IMR-90 (cell line): Measurements from ENCODE around the gene CWC15. TPM values are rescaled to one million over a fixed set of nuclear protein-coding genes. Genes with fewer than 3 reads are reported as not detected.

Experiments
- ATAC-seq: fragments of 200-7000 bp; cut with Tn5 transposase; 2 replicates; pipeline ENCODE4 v1.9.1; 2020; ENCODE audit warnings: low read depth, mild to moderate bottlenecking, moderate library complexity
- BruUV-seq: library from RNA; stranded (reverse); fragments of 400-500 nt; replicated peaks from 2 replicates; lab custom pipeline; 2021; lab: Mats Ljungman, UMichigan
- CTCF ChIA-PET: fragments of 300-600 bp; formaldehyde crosslinking; extraction: SDS; loops from one replicate; lab custom pipeline; 2021; ENCODE audit warnings: antibody characterized with exemption; lab: Yijun Ruan, JAX
- POLR2A ChIA-PET: fragments of 300-600 bp; sonication (Branson Sonifier 250); formaldehyde crosslinking; loops from one replicate; lab custom pipeline; 2022; ENCODE audit warnings: antibody characterized with exemption; ENCODE audit not compliant: unreplicated experiment; lab: Charles Lee
- DNase-seq: peaks from one replicate; pipeline ENCODE4 v3.0.0; 2013
- H2AFZ ChIP-seq: replicated peaks from 2 replicates; pipeline ENCODE3; 2013; ENCODE audit warnings: low read length, mild to moderate bottlenecking; ENCODE audit not compliant: poor library complexity
- H2AK5ac ChIP-seq: 2 replicates; pipeline ENCODE4 v1.6.1; 2013; ENCODE audit warnings: low read depth, low read length, inconsistent platforms
- H2AK9ac ChIP-seq: replicated peaks from 2 replicates; pipeline ENCODE3; 2013; ENCODE audit warnings: mild to moderate bottlenecking, low read depth, low read length, moderate library complexity; ENCODE audit not compliant: poor library complexity
- H2BK120ac ChIP-seq: 2 replicates; pipeline ENCODE4 v1.6.1; 2013; ENCODE audit warnings: low read depth, low read length, inconsistent platforms
- H2BK15ac ChIP-seq: 3 replicates; pipeline ENCODE4 v1.6.1; 2013; ENCODE audit warnings: low read depth, low read length, inconsistent platforms
- H2BK20ac ChIP-seq: 2 replicates; pipeline ENCODE4 v1.6.1; 2013; ENCODE audit warnings: low read depth, mild to moderate bottlenecking, inconsistent platforms, low read length, moderate library complexity
- H2BK5ac ChIP-seq: 2 replicates; pipeline ENCODE4 v1.6.1; 2013; ENCODE audit warnings: mild to moderate bottlenecking, low read depth, low read length, inconsistent platforms; ENCODE audit not compliant: poor library complexity, severe bottlenecking
- H3K14ac ChIP-seq: replicated peaks from 2 replicates; pipeline ENCODE4 v1.6.1; 2013; ENCODE audit warnings: low read depth, low read length, inconsistent platforms
- H3K18ac ChIP-seq: 2 replicates; pipeline ENCODE4 v1.6.1; 2013; ENCODE audit warnings: low read depth, low read length, control low read depth
- H3K23ac ChIP-seq: 2 replicates; pipeline ENCODE4 v1.6.1; 2013; ENCODE audit warnings: low read depth, low read length, inconsistent platforms
- H3K27ac ChIP-seq: 2 replicates; pipeline ENCODE4 v1.5.1; 2013; ENCODE audit warnings: mild to moderate bottlenecking, control low read depth, low read length; ENCODE audit not compliant: insufficient read depth
- H3K27me3 ChIP-seq: 2 replicates; pipeline ENCODE4 v1.6.1; 2013; ENCODE audit warnings: low read length; ENCODE audit not compliant: control insufficient read depth, insufficient read depth
- H3K36me3 ChIP-seq: 2 replicates; pipeline ENCODE4 v1.6.1; 2013; ENCODE audit warnings: low read length, mixed read lengths; ENCODE audit not compliant: control insufficient read depth, insufficient read depth
- H3K4ac ChIP-seq: 2 replicates; pipeline ENCODE4 v1.6.1; 2013; ENCODE audit warnings: low read depth, low read length, inconsistent platforms
- H3K4me1 ChIP-seq: 2 replicates; pipeline ENCODE4 v1.6.1; 2013; ENCODE audit warnings: low read length, mixed read lengths; ENCODE audit not compliant: control insufficient read depth, insufficient read depth
- H3K4me2 ChIP-seq: 2 replicates; pipeline ENCODE4 v1.6.1; 2013; ENCODE audit warnings: low read depth, mild to moderate bottlenecking, control low read depth, low read length, moderate library complexity
- H3K4me3 ChIP-seq: 2 replicates; pipeline ENCODE4 v1.5.1; 2013; ENCODE audit warnings: low read depth, mild to moderate bottlenecking, control low read depth, low read length, moderate library complexity; ENCODE audit not compliant: insufficient read depth
- H3K56ac ChIP-seq: 2 replicates; pipeline ENCODE4 v1.6.1; 2013; ENCODE audit warnings: low read length, inconsistent platforms; ENCODE audit not compliant: insufficient read depth; ENCODE audit errors: extremely low read depth
- H3K79me1 ChIP-seq, 2 experiments: 2 replicates each; pipeline ENCODE4 v1.6.1; 2013; ENCODE audit warnings: low read length in 2 of 2, inconsistent platforms in 1 of 2, low read depth in 1 of 2
- H3K9ac ChIP-seq: 2 replicates; pipeline ENCODE4 v1.6.1; 2013; ENCODE audit warnings: low read depth, low read length, control low read depth
- H3K9me1 ChIP-seq: 2 replicates; pipeline ENCODE4 v1.6.1; 2013; ENCODE audit warnings: low read length, inconsistent platforms; ENCODE audit not compliant: insufficient read depth
- H3K9me3 ChIP-seq: 2 replicates; pipeline ENCODE4 v1.6.1; 2013; ENCODE audit warnings: low read length; ENCODE audit not compliant: control insufficient read depth, insufficient read depth
- H4K20me1 ChIP-seq: 2 replicates; pipeline ENCODE4 v1.6.1; 2013; ENCODE audit warnings: low read length, inconsistent platforms; ENCODE audit not compliant: insufficient read depth
- H4K5ac ChIP-seq: 2 replicates; pipeline ENCODE4 v1.6.1; 2013; ENCODE audit warnings: mild to moderate bottlenecking, low read depth, low read length, control low read depth
- H4K8ac ChIP-seq, 2 experiments: 2 replicates each; pipeline ENCODE4 v1.6.1; 2013; ENCODE audit warnings: low read depth in 2 of 2, low read length in 2 of 2, control low read depth in 1 of 2, inconsistent platforms in 1 of 2
- H4K91ac ChIP-seq: 2 replicates; pipeline ENCODE4 v1.6.1; 2013; ENCODE audit warnings: low read depth, low read length, inconsistent platforms; ENCODE audit not compliant: insufficient read depth
- MAFK ChIP-seq: IDR thresholded peaks from 2 replicates; pipeline ENCODE4 v1.6.1; 2012; ENCODE audit warnings: low read depth, low read length, improper control_type of control experiment
- NFE2L2 ChIP-seq: fragments of 150-350 bp; IDR thresholded peaks from 2 replicates; pipeline ENCODE4 v1.6.1; 2016; ENCODE audit warnings: low read depth, mild to moderate bottlenecking, low read length
- SMC3 ChIP-seq: fragments of 150-350 bp; IDR thresholded peaks from 2 replicates; pipeline ENCODE4 v1.6.1; 2016; ENCODE audit warnings: low read depth, mild to moderate bottlenecking, antibody characterized with exemption, low read length, moderate library complexity
- WGBS, 2 experiments: methylation state at CpG; one replicate each; pipeline versions ENCODE4 v1.1.5 to v1.1.7; 2013; ENCODE audit warnings: missing lambda C conversion rate in 2 of 2; ENCODE audit not compliant: insufficient read length in 1 of 2; ENCODE audit errors: extremely low coverage in 2 of 2; 5-methylcytosine and 5-hydroxymethylcytosine counted together
- dilution Hi-C: fragments of 300-500 bp; cut with HindIII; formaldehyde crosslinking; loops from one replicate; pipeline ENCODE4 v1.14.3; 2018; ENCODE audit warnings: low sequenced_read_pairs; ENCODE audit not compliant: unreplicated experiment
- in situ Hi-C: fragments of 300-500 bp; cut with MboI; formaldehyde crosslinking; loops from 3 replicates; pipeline ENCODE4 v1.14.3; 2019; ENCODE audit warnings: low sequenced_read_pairs, inconsistent platforms, mixed read lengths
- intact Hi-C: fragments of 100-400 bp; cut with micrococcal nuclease; formaldehyde crosslinking; loops from 2 replicates; pipeline ENCODE4 v1.10.0; 2022
- polyA plus RNA-seq, 3 experiments: library from polyadenylated mRNA; depleted of rRNA; stranded (reverse); fragments of >200 nt; gene quantifications; 2 replicates each; pipeline ENCODE4 v1.2.3, GENCODE V29; 2012; ENCODE audit warnings: low replicate concordance in 1 of 3
- total RNA-seq: library from RNA; depleted of rRNA; stranded (reverse); fragments of >200 nt; gene quantifications from 2 replicates; pipeline ENCODE4 v1.2.3, GENCODE V29; 2012
- TF ChIP-seq, protein P1 (sequence below): fragments of 150-350 bp; IDR thresholded peaks from 2 replicates; pipeline ENCODE4 v1.6.1; 2017; ENCODE audit warnings: mild to moderate bottlenecking, antibody characterized with exemption, low read length, low read depth

The CWC15 gene
- total and polyA plus RNA-seq, 2 of the 4 experiments (the other 2 are of a cell fraction): 38.4 to 48.6 TPM

DNA sequence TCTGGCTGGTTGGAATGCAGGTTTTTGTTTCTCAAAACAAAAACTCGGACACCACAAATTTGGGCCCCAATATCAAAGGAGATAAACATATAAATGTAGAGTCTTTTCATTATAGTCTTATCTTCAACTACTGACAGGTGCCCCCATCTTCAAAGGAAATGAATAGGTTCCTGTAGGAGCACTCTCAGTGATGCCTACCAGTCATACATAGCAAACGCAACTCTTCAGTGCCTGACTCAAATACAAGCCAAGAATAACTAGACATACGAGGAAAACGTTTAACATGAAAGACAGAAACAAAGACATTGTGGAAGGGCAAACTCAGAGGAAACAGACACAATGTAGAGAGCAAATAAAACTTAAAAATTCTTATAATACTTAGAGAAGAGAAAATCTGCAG is 14.0 kb upstream of the CWC15 start:
- DNase-seq (no peak), ATAC-seq (no peak)
- Histone ChIP-seq H2BK20ac (no peak overlapping the region), H4K91ac (no peak overlapping the region), H4K20me1 (no peaks in the 10 kb centered on the region), H3K9me1 (no peaks in the 10 kb centered on the region), H3K27me3 (peaks cover 5% of the 10 kb centered on the region; the same call in 1 of the 2 replicates), H2BK15ac (no peak overlapping the region), H2BK120ac (no peak overlapping the region), H3K14ac (no peak overlapping the region), H3K23ac (no peak overlapping the region), H3K4ac (no peak overlapping the region), H3K4me3 (no peak overlapping the region), H4K8ac (no peak overlapping the region), H3K18ac (no peak overlapping the region), H3K56ac (no peak overlapping the region), H3K36me3 (no peaks in the 10 kb centered on the region), H3K4me2 (no peak overlapping the region), H3K9ac (no peak overlapping the region), H2BK5ac (no peak overlapping the region), H4K5ac (no peak overlapping the region), H2AK9ac (no peak overlapping the region), H3K79me1 (no peaks in the 10 kb centered on the region), H3K4me1 (no peaks in the 10 kb centered on the region), H2AK5ac (no peak overlapping the region), H3K9me3 (no peaks in the 10 kb centered on the region), H3K27ac (no peak overlapping the region), H2AFZ (no peak overlapping the region)
- CTCF ChIA-PET: no interaction called here
- intact Hi-C loops (no loop called here), dilution Hi-C loops (no loop called here), in situ Hi-C loops (no loop called here)
- WGBS, 2 experiments: no CpG with 5 or more reads among the region's 4 CpGs
- POLR2A ChIA-PET: no interaction called here
- TF ChIP-seq NFE2L2: no peak
- TF ChIP-seq, protein P1, sequence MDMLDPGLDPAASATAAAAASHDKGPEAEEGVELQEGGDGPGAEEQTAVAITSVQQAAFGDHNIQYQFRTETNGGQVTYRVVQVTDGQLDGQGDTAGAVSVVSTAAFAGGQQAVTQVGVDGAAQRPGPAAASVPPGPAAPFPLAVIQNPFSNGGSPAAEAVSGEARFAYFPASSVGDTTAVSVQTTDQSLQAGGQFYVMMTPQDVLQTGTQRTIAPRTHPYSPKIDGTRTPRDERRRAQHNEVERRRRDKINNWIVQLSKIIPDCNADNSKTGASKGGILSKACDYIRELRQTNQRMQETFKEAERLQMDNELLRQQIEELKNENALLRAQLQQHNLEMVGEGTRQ: no peak
- no peak for TF ChIP-seq MAFK
- TF ChIP-seq SMC3: no peak
- no TSS peak for BruUV-seq
